HG02970 (cell line): ENCODE results near the gene DDX25.
"Not testable (repeated sequence)": the region's sequence is repeated elsewhere in the genome, so short reads cannot be mapped to it uniquely, and the experiment has no call there.

Experiments
- ATAC-seq: cut with Tn5 transposase; IDR thresholded peaks from one replicate; pipeline ENCODE4 v1.9.1; 2021; ENCODE audit warnings: mild to moderate bottlenecking, moderate library complexity, moderate number of reproducible peaks; ENCODE audit not compliant: unreplicated experiment, low FRiP score

The DDX25 gene

DNA sequence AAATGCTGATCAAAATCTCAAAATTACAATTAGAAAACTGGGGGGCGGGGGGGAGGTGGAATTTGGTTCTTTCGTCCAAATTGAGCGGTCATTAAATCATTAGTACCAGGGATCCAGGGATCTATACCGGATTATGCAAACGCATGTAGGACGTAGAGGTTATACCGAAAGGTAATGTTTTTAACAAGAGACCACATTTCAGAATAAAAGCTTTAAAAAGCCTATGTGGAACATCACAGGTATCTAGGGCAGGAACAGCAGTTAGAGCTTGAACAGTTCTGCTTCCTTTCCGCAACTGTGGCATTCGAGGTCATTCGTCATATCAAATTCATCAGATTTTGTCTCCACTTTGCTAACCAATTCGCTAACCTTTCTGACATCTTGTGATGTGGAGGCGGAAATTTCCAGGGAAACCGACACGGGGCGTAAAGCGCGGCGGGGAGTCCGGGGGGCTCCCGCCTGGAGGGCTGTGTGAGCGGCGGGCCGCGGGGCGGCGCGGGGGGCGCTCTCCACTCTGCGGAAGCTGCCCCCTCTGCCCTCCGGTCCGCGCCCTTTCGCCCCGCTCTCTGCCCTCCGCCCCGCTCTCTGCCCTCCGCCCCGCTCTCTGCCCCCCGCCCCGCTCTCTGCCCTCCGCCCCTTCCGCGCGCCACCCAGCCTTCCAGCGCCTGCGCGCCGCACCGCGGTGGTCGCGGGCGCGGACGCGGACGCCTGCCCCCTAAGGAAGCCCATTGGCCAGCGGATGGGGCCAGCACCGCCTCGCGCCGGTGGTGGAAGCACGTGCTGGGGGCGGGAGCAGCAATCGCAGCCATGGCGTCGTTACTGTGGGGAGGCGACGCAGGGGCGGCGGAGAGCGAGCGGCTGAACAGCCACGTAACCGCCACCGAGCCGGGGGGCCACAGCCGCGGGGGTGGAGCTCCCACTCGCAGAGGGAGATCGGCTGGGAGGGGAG lies at the start of gene DDX25:
Gene DDX25, plus strand, starts transcription at position 798 of the 949 bp plus-strand sequence. Its CDS starts 10 bp downstream, at position 808.
- ATAC-seq, result no peak

GRCh38 chr11:125857670-125858069 lies 46.6 kb upstream of the DDX25 start:
- ATAC-seq, result not testable (repeated sequence)

GRCh38 chr11:125862786-125863185 lies 41.5 kb upstream of the DDX25 start:
- ATAC-seq, result not testable (repeated sequence)

DNA sequence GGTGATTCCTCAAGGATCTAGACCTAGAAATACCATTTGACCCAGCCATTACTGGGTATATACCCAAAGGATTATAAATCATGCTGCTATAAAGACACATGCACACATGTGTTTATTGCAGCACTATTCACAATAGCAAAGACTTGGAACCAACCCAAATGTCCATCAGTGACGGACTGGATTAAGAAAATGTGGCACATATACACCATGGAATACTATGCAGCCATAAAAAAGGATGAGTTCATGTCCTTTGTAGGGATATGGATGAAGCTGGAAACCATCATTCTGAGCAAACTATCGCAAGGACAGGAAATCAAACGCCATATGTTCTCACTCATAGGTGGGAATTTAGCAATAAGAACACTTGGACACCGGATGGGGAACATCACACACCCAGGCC lies 39.0 kb upstream of the DDX25 start:
- ATAC-seq, result not testable (repeated sequence)

DNA sequence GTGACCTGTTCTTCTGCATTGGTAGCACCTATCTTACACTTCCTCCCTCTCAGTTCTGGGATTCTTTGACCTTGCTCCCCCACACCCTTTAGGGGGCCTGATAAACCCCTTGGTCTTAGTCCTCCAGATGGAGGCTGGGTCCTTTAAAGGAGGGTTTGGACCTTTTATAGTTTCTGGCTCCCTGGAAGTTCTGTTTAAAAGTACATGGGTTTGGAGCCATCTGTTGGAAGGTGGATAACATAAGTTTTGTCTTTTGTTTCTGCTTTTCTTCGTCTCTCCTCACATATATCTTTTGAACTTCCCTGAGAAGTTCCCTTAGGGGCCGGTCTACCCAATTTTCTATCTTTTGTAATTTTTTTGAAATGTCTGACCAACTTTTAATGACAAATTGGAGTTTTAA lies 34.8 kb upstream of the DDX25 start:
- no peak for ATAC-seq

DNA sequence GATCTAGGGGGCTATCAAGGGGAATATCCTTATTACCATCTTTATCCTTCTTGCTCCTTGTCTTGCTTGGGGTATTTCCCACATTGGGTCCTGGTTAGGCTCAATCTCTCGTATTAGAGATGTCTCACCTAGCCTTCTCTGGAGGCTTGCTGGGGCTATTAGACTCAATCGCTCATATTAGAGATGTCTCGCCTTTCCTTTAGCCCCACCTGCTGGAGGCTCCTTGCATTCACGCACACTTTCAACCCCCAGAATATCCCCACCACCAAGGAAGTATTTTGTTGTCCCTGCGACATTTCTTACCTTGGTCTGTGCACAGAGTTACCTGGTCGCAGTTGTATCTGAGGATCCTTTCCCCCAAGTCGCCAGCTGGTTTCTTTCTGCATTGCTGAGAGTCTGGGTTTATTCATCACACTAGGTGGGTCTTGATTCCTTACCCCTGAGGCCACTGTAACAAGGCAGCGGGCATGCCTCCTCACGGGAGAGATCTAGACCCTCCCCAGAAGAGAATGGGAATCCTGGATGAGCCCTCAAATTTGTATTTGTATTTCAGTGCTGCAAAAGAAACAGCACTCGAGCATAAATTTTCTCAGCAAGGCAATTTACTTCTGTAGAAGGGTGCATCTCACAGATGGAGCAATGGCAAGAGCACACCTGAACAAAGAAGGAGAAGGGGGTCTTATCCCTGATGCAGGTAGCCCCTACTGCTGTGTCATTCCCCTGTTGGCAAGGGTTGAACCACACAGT lies 32.7 kb upstream of the DDX25 start:
- no peak for ATAC-seq

- no peak for ATAC-seq
These were observed 32.2 kb upstream of the DDX25 start for GRCh38 chr11:125872138-125872491.

DNA sequence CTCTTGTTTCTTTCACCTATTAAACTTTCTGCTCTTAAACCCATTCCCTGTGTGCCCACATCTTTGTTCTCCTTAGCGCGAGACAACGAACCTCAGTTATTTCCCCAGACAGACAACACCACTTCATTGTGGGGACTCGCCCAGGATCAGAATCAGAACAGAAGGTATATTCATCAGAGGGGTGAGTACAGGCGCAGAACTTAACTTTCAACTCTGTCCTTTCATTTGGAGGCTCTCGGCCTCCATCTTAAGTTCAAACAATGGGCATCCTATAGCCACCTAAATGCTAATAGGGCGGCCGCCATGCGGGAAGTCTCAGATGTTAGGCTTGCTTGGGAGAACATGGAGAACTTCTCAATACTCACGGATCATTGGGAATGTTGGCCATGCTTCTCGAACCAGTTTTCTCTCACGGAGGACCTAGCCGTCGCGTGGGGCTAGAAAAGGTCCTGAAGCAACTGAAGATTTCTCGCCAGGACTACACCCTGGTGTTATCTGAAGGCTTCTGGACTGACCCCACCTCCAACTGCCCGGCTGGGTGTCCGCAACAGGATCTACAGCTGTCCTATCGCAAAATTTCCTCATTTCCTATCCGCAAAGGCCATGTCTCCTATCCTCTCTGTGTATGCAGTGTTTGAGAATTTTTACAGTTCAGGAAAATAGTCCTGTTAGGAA lies 30.3 kb upstream of the DDX25 start:
- no peak for ATAC-seq

DNA sequence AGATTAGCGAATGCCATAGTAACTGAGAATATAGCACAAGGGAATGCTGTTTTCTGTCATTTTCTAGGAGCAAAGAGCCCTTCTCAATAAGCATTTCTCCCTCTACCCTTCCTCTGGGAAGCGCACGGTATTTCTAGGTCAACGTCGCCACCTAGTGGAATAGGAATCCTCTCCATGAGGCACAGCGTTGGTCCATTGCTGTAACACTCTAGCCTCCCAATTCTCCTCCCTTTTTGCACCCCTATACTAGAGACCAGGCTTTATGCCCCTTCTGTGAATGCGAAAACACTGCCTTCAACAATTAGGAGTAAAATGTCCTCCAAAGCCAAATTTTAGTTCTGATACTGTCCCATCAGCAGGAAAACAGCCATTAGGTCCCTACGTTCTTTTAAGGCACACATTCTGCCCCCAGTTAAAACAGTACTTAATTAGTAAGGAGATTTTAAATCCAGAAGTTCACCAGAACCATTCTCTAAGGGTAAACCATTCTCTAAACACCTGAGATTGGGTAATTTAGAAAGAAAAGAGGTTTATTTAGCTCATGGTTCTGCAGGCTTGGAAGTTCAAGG lies 29.7 kb upstream of the DDX25 start:
- no peak for ATAC-seq

DNA sequence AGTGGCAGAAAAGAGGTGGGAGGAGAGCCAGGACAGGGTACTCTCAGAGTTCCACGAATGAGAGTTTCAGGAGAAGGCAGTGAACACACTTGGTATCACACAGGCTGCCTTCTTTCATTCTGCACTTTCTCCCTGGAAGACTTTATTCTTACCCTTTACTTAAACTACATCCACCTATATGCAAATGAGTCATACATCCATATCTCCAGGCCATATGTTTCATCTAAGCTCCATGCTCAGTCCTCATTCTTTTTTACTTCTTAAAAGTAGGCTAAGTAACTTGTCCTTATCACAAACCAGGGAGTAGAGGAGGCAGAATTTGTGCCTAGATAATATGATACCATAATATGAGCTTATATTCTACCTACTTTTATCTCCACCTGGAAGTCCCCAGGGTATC lies 23.0 kb upstream of the DDX25 start:
- ATAC-seq, result no peak

- no peak for ATAC-seq
These were observed 20.9 kb upstream of the DDX25 start for GRCh38 chr11:125883375-125883774.

GRCh38 chr11:125886997-125887372 lies 17.3 kb upstream of the DDX25 start:
- peak; percentile 19 for ATAC-seq

- peak; percentile 89 for ATAC-seq
These were observed 16.7 kb upstream of the DDX25 start, which contains the start of gene HYLS1 for GRCh38 chr11:125887373-125888324. TSS of gene HYLS1 (plus strand) at chr11:125887668. CDS start at chr11:125899369, 11,701 bp downstream.

GRCh38 chr11:125890447-125891100 lies 13.7 kb upstream of the DDX25 start:
- ATAC-seq, result no peak

- no peak for ATAC-seq
These were observed 12.2 kb upstream of the DDX25 start for GRCh38 chr11:125892071-125892470.

DNA sequence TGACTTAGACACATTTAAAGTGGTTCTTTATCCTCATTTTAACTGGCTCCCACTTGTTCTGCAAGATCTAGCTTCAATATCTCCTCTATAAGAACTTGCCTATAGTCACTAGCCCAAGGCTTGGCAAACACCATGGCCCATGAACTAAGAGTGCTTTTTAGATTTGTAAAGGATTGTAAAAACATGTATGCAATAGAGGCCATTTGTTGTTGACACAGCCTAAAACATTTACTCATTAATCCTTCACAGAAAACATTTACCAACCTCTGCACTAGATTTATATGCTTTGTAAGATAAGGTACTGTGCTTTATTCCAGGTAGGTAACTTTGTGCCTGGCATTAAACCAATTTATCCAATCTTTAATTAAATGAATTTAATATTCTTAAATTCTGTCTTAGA lies 11.3 kb upstream of the DDX25 start:
- no peak for ATAC-seq

DNA sequence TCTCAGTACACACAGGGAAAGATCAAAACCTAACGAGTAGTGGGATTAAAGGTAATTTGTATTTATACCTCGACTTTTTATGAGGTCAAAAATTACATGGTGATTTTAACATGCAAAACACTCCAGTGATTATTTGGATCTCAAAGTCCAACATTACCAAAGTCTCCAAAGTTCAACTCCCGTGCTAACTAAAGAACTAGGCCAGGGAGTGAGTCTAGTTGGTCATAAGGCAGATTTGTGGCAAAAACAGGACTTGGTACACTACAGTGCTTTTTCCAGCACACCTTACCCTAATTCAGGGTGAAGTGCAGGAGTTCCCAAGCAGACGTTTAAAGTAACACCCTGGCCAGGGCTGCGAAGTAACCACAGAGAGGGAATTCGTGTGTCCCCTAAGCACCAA lies 2.4 kb upstream of the DDX25 start:
- no peak for ATAC-seq

- no peak for ATAC-seq
These were observed 1.9 kb upstream of the DDX25 start for GRCh38 chr11:125902277-125902926.
